NCI-H2107 treated with DMSO at 0.1 percent for 48 hours (cell line): Measurements from ENCODE around the gene ITLN1.

Experiments
- DNase-seq: peaks from one replicate; lab custom pipeline; 2025; ENCODE audit not compliant: unreplicated experiment; lab: John Stamatoyannopoulos, UW

The ITLN1 gene

DNA sequence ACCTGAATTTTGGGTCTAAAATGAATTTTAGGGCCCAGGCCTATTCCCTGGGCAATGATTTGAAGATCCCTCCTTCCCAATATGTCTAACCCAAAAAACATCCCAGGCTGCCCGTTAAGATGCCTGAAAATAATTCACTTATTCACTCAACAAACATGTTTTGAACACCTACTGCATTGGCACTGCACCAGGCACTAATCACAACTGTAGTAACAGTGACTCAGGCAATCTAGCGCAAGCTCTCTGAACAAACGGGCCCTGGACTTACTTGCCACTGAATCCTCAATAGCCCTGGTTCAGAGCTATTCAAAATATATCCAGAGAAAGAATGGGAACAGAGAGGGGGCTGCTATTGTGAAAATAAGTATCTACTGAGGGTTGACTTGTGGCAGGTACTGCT, 26.5 kb downstream of the ITLN1 start:
- no peak for DNase-seq

DNA sequence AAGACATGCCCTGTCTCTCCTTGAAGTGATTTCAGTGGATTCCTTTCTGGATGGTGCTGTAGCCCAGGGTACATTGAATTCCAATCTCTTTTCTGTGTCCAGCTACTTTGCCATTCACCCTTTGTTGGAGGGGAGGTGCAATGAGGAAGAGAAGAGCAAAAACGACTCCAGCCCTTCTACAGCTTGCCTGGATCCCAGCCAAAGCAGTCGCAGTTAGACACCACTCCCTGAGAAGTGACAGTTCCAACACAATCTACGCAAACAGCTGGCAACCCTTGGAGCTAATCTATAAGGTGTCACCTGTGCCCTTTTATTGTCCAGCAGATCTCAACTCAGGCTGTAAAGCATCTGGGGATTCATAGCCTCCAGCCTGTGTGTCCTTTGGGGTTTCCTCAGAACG, 26.9 kb downstream of the ITLN1 start:
- no peak for DNase-seq

DNA sequence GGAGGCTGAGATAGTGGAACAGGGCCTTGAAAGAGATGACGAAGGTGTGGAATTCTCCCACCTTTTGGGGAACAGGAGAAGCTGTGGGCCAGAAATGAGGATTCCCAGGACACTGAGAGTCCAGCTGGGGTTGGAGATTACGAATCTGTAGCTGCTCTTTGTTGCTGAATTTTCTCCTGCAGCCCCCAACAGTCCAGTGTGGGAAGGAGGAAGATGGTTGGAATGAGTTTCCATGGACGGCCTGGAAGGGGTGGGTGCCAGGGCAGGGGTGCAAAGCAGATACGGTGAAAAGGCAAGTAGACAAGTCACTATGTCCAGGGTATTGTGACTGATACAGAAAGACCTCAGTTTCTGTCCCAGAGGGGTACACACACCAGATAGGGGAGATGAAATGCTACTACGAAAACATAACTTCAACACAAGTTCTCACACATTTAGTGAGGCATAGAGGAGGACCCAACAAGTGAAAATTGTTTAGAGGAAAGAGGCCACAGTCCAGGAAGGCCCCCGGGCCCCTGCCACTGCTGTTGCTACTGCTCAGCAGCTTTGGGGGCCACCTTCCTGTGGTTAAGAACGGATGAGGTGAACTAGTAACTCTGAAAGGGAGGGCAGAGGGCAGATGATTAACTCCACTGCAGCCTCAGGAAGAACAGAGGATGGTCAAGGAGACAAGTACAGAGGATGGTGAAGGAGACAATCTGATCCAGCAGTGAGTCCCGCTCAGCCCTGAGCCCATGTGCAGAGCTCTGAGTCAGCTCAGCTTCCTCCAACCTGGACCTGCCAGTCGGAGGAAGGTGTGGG, 29.6 kb downstream of the ITLN1 start:
- DNase-seq, result no peak

DNA sequence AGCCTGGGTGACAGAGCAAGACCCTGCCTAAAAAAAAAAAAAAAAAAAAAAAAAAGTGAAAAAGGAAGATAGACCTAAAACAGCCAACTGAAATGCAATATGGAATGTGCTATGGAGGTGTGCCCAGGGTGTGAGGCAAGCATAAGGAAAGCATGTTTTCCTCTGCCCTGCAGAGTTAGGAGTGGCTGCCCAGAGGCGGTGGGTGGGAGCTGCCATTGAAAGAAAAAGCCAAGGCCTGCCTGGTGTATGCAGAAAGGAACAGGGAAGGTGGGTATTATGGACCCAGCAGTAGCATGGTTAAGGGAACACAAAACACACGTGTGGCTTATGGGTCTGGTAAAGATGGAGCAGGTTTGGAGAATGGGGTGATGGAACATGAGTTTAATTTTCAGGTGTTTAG, 31.2 kb downstream of the ITLN1 start:
- no peak for DNase-seq

DNA sequence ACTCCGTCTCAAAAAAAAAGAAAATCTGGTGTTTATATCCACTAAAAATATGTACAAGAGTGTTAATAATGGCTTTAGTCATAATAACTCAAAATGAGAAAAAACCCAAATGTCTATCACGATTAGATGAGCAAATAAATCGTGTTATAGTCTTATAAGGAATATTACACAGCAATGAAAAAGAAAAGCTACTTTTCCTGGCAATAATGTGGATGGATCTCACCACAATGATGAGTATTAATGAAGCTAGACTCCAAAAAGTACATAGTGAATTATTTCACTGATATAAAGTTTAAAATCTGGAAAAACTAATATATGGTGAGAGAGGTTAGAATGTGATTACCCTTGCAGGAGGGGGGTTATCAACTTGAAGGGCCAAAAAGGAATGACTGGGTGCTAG, 32.0 kb downstream of the ITLN1 start:
- no peak for DNase-seq

DNA sequence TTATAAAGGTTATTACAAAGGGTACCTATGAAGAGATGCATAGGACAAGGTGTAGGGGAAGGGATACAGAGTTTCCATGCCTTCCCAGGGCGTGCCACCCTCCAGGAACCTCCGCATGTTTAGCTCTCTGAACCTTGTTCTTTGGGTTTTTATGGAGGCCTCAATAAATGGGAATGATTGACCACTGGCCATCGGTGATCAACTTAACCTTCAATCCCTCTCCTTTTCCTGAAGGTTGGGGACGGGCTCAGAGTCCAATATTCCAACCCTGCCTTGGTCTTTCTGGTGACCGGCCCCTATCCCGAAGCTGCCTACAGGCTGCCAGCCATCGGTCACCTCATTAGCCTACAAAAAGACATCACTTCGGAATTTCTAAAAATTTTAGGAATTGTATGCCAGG, 34.0 kb downstream of the ITLN1 start:
- DNase-seq, result no peak

DNA sequence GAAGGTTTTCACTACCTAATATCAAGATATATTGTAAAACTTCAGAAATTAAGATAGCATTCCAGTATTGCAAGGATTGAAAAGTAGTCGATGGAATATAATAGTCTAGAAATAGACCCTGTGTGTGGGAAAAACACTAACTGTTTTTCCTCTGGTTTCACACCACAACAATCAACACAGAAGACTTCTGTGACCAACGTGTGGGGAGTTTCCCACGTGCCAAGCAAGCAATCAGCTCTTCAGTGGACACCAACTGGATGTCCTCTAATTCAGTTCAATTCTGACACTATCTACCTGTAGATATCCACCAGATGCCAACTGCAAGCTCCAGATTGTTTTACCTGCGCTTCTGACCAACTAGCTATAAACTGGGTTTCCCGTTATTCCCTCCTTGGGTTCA, 34.4 kb downstream of the ITLN1 start:
- DNase-seq, result no peak

DNA sequence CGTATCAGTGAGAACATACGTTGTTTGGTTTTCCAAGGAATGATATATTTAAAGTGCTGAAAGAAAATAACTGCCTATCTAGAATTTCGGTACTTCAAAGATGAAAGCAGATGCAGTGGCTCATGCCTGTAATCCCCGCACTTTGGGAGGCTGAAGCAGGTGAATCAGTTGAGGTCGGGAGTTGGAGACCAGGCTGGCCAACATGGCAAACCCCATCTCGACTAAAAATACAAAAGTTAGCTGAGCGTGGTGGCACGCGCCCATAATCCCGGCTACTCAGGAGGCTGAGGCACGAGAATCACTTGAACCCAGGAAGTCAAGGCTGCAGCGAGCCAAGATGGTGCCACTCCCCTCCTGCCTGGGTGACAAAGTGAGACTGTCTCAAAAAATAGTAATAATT, 38.7 kb downstream of the ITLN1 start:
- no peak for DNase-seq

DNA sequence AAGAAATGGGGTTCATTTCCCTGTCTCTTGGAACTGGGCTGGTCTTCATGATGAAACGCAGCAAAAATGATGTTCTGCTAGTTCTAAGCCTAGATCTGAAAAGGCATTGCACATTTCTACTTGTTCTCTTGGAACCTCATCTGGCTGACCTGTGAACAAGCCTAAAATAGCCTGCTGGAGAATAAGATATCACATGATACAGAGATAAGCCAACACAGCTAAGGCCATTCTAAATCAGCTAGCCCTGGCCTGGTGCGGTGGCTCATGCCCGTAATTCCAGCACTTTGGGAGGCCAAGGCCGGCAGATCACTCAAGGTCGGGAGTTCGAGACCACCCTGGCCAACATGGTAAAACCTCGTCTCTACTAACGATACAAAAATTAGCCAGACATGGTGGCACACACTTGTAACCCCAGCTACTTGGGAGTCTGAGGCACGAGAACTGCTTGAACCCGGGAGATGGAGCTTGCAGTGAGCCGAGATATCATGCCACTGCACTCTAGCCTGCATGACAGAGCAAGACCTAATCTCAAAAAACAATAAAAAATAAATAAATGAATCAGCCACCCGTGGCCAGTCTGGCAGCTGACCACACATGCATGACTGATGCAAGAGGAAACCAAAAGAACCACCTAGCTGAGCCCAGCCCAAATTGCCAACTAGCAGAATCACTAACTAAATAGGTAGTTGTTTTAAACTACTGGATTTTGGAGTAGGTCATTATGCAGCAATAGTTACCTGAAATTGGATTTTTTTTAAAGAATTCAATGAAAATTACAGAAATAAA, 40.3 kb downstream of the ITLN1 start:
- DNase-seq, result no peak

DNA sequence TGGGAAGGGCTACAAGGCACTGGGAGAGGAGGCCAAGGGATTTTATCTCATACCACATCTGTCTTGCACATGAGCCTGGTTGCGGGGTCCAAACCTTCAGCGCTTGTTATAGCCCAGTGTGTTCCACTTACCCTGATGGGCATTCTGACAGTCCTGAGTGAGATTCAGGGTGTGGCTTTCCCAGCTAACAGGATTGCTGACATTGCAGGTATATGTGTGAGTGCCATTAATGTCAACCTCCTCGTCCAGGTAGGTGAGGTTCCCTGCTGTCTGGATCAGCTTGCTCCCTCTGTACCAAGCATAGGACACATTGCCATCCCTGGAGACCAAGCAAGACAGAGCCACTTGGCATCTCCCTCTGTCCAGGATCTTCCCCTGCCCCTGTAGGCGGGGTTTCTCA, 43.9 kb downstream of the ITLN1 start:
- no peak for DNase-seq

DNA sequence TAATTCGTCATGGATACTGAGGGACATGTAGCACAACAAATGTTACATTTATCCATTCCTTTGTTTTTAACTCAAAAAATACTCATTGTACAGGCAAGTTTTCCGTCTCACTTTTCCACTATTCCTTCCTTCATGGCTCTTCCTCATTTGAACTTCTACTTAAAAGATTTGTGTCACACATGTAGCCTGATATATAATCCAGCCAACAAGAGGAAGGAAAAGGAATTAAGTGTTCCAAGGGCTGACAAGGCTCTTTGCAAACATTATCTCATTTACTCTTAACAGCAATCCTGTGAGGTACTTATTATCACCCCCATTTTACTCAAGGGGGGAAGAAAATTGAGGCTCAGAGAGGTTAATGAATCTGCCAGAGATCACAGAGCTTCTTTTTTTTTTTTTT, 45.2 kb downstream of the ITLN1 start:
- DNase-seq, result no peak

DNA sequence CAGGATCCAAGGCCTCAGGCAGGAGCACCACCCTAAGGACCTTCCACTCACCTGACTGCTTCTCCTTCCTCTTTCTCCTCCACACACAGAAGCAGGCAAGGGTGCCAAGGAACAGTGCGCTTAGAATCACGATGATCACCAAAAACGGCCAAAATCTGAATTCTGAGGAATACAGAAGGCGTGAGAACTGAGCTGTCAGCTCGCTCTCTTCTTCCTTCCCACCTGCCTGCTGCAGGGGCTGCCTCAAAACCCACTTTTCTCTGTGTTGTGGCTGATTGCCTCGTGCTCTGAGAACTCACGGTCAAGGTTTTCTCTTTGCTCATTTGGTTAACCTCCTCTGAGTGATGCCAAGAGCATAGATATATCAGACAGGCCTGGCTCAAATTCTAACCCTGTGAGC, 46.1 kb downstream of the ITLN1 start:
- DNase-seq, result no peak

DNA sequence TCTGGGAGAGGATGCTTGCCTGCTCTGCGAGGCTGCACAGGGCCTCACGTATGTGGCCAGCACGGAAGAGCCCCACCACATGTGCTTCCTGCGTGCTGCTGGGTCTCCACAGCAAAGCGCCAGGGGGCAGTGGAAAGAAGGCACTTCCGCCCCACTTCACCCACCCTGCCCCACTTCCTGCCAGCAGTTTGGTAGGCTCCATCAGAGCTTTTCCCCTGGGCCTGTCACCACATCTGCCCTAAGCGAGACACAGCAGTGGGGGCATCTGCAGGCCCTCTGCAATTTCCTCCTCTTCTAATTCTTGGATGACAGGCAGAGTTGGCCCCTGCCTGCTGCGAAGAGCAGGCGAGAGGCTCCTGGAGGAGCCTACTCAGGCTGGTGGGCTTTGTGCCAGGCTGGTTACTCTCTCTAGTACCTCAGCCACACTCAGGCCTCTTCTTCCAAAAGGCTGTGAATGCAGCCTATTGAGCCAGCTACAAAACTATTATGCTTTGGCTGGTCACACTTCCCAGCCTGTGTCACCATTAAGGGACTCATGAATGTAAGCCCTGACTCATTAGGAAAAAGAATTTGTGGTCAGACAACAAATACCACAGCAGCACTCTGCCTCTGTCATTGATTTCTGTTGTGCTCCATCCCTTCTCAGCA, 47.3 kb downstream of the ITLN1 start:
- DNase-seq, result peak; percentile 43

DNA sequence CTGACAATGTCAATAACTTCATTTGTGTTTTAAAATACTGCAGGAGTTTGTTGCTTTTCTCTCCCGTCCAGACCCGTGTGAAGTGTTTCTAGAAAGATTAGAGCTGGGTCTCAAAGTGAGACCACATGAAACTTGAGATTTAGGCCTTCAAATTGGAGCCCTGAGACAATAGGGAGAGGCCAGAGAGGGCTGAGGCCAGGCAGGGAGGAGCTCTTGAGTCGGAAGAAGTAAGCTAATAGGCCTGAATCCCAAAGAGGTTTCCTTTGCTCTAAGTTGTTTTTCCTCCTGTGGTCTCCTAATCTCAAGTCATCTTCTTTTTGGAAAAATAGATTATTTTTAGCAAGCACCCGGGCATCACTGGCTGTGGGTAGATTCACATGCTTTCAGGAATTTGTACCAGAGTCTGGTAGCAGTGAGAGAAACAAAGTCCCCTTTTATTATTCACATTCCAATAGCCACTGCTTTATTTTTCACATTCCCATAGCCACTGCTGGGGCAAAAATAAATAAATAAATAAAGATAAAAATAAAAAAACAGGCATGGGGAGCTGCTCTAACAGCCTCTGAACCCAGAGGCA, 47.9 kb downstream of the ITLN1 start:
- DNase-seq, result no peak

DNA sequence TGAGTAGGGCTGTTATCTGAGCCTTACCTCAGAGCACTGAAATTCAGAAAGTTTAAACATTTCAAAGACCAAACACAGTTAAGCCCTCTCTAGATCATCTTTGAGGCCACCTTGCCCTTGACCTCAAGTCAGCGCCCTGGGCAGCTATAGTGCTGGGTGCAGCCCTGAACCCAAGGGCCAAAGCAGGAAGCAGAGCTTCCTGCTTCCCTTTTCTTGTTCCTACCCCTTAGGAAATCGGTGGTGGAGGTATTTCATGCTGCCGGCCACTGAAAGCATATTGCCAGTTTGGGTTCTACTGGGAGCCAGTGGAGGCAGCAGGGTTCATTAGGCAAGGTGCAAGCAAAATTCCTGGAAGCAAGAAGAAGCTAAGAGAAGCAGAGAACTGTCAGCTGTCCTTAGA, 48.4 kb downstream of the ITLN1 start:
- no peak for DNase-seq

DNA sequence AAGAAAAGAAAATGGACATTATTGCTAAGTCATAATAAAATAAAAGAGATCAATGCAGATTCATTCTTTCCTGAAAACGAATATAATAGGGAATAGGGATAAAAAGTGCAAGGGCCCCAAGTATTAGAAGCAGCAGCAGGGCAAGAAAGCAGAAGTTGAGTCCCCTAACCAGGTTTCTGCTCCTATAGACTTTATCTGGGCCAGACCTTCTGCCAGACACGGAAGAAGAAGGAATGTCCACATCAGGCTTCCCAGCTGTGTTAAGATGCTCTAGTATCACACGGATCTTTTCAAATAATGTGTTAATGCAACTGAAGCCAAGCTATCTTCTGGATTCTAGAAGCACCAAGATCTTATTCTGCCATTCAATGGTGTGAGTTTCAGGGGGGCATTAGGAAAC, 49.2 kb downstream of the ITLN1 start:
- no peak for DNase-seq

DNA sequence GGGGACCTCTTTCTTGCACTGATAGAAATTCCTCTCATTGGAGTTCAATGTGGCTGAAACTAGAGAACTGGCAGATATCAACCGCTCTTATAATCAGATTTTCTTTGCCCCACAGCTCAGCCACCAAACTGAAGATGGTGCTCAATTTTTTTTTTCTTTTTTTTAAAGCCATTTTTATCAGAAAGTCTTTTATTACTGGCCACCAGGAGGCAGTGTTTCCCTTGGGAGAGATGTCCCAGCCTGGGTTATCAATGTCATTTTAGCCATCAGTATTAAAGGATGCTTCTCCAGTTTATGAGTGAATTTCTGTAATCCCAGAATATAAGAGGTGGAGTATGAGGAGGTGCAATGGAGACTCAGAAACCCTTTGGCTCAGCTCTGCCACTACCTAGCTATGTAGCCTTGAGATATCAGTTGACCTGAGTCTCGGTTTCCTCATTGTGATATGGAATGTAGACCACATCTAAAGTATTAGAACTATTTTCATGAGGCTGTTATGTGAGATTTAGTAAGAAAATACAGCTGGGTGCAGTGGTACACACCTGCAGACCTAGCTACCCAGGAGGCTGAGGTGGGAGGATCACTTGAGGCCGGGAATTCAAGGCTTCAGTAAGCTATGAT, 49.9 kb downstream of the ITLN1 start:
- peak; percentile 15 for DNase-seq

DNA sequence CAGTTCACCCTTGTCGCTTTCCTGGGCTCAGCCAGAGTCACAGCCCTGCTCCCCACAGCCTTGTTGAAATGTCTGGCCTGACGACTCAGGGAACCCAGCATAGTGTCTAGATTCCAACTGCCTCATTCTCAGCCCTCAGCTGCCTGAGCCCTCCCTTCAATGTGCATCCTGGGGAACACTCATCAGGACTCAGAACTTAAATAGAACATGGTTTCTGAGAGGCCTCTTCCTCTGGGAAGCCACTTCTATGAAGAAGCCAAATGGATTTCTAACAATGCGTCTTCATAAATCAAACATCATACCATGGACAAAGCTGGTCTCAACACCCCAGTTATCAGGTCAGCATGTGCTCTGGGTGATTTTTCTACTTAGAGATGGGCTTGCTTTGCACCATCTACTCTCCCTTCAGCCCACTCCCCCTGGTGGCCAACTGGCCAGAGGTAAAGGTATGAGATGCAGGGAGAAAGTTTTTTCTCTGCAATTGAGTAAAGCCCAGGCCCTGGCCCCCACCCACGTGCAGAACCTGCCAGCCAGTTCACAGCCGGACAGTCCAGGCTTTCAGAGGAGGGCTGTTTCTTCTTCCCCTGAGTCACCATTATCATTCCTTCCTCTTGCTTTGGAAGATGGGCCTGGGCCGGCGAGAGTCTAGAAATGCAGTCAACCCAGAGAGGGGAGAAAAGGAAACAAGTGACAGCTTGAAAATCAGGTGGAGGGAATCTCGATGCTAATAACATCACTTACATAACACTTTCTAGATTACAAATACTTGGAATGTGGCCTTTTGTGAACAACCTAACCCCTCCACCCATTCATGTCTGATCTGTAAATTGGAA, 54.4 kb downstream of the ITLN1 start:
- peak; percentile 5 for DNase-seq

DNA sequence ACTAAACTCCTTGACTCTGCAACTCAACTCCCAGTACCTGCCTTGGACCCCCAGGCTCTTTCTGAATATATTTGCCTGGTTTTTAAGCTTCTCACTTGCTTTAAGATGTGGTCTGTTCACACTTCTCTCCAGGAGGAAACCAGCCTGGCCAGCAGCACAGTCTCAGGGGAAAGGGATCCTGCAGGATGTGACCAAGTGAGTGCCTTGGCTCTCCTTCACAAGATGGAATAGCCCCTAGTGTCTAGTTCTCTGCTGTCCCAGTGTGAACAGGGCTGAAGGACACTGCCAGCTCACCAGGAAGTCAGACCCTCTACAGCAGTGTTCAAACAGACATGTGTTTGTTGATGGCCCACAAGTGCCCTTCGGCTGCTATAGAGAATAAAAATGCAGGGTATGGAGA, 55.2 kb downstream of the ITLN1 start:
- no peak for DNase-seq

DNA sequence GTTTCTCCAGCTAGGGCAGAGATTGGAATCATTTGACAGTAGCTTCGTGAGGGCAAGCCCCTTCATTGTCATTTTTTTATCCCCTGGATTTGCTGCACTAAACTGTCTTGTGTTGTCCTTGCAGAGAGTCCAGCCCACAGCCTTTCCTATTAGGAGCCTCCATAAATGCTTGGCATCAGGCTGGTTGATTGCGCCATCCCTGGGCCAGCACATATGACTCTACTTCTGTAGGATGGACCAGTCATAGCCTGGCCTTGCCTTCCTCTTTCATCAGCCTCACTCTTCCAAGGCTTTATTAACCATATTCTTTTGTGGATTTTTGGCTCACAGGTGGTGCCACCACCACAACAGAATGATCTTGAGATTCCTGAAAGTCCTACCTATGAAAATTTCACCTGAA, 57.6 kb downstream of the ITLN1 start:
- DNase-seq, result no peak
